ENCODE results near the gene FOXN4. TPM values are rescaled to one million over a fixed set of nuclear protein-coding genes. Genes with fewer than 3 reads are reported as not detected.

FOXN4 gene
- total RNA-seq, 4 donors from 2014 or later: not detected

GRCh38 chr12:109269428-109269827 lies 39.7 kb downstream of the FOXN4 start:
- H3K36me3 ChIP-seq: peaks cover 30% of the 10 kb centered on the region
- 57% methylated on average over 3 of the region's 3 CpGs for WGBS

GRCh38 chr12:109268896-109269295 lies 40.2 kb downstream of the FOXN4 start:
- no peak for DNase-seq (ENCODE audit: low spot score in 2 of 2)
- Histone ChIP-seq H3K36me3 (peaks cover 30% of the 10 kb centered on the region), H3K27me3 (no peaks in the 10 kb centered on the region), H3K27ac (no peak overlapping the region), H3K4me1 (no peaks in the 10 kb centered on the region), H3K9me3 (no peaks in the 10 kb centered on the region), H3K4me3 (no peak overlapping the region)
- TF ChIP-seq POLR2A (IDR thresholded peaks at IDR 0.05): no peak
- no peak for TF ChIP-seq POLR2AphosphoS5 (IDR thresholded peaks at IDR 0.05)
- no peak for TF ChIP-seq CTCF (IDR thresholded peaks at IDR 0.05)
- no peak for TF ChIP-seq EP300 (IDR thresholded peaks at IDR 0.05)
- 84% methylated on average over 4 of the region's 4 CpGs for WGBS

More at GRCh38 chr12:109269428-109269827, 39.7 kb downstream of the FOXN4 start:
- Histone ChIP-seq H3K4me3 (no peak overlapping the region), H3K4me1 (no peaks in the 10 kb centered on the region), H3K27me3 (no peaks in the 10 kb centered on the region), H3K9me3 (no peaks in the 10 kb centered on the region), H3K27ac (no peak overlapping the region)
- TF ChIP-seq EP300 (IDR thresholded peaks at IDR 0.05): no peak
- no peak for TF ChIP-seq POLR2A (IDR thresholded peaks at IDR 0.05)
- TF ChIP-seq POLR2AphosphoS5 (IDR thresholded peaks at IDR 0.05): no peak
- no peak for TF ChIP-seq CTCF (IDR thresholded peaks at IDR 0.05)
- no peak for DNase-seq (ENCODE audit: low spot score in 2 of 2)

- no peak overlapping the region for H3K4me3 ChIP-seq
- DNase-seq (ENCODE audit: low spot score in 2 of 2): no peak
- WGBS: 87% methylated on average over 14 of the region's 14 CpGs
- no peaks in the 10 kb centered on the region for H3K27me3 ChIP-seq
- TF ChIP-seq CTCF (IDR thresholded peaks at IDR 0.05): no peak
- TF ChIP-seq POLR2AphosphoS5 (IDR thresholded peaks at IDR 0.05): no peak
- TF ChIP-seq POLR2A (IDR thresholded peaks at IDR 0.05): no peak
- no peak for TF ChIP-seq EP300 (IDR thresholded peaks at IDR 0.05)
- H3K4me1 ChIP-seq: no peaks in the 10 kb centered on the region
- H3K9me3 ChIP-seq: no peaks in the 10 kb centered on the region
- H3K27ac ChIP-seq: no peak overlapping the region
- H3K36me3 ChIP-seq: peaks cover 38% of the 10 kb centered on the region
Measured at GRCh38 chr12:109267361-109267760, 41.7 kb downstream of the FOXN4 start.

GRCh38 chr12:109266106-109266879 lies 42.8 kb downstream of the FOXN4 start:
- Histone ChIP-seq H3K36me3 (peaks cover 44% of the 10 kb centered on the region), H3K9me3 (no peaks in the 10 kb centered on the region), H3K4me3 (no peak overlapping the region), H3K4me1 (no peaks in the 10 kb centered on the region), H3K27me3 (no peaks in the 10 kb centered on the region), H3K27ac (peak overlapping the region; percentile 1)
- 77% methylated on average over 10 of the region's 16 CpGs for WGBS
- no peak for TF ChIP-seq EP300 (IDR thresholded peaks at IDR 0.05)
- TF ChIP-seq POLR2AphosphoS5 (IDR thresholded peaks at IDR 0.05): no peak
- no peak for TF ChIP-seq POLR2A (IDR thresholded peaks at IDR 0.05)
- TF ChIP-seq CTCF (IDR thresholded peaks at IDR 0.05): no peak
- DNase-seq (ENCODE audit: low spot score in 2 of 2): no peak

GRCh38 chr12:109264943-109265650 lies 44.0 kb downstream of the FOXN4 start:
- Histone ChIP-seq H3K36me3 (peaks cover 56% of the 10 kb centered on the region), H3K27me3 (no peaks in the 10 kb centered on the region), H3K9me3 (no peaks in the 10 kb centered on the region), H3K4me1 (no peaks in the 10 kb centered on the region), H3K4me3 (no peak overlapping the region), H3K27ac (peak overlapping the region; percentile 10)
- no peak for DNase-seq (ENCODE audit: low spot score in 2 of 2)
- 86% methylated on average over 9 of the region's 27 CpGs for WGBS
- TF ChIP-seq EP300 (IDR thresholded peaks at IDR 0.05): no peak
- no peak for TF ChIP-seq POLR2A (IDR thresholded peaks at IDR 0.05)
- TF ChIP-seq CTCF (IDR thresholded peaks at IDR 0.05): no peak
- TF ChIP-seq POLR2AphosphoS5 (IDR thresholded peaks at IDR 0.05): no peak

Measured in suprapubic skin (tissue), 4 donors.